Osteoblast (primary cell): ENCODE data around the gene ABCG1. TPM values are rescaled to one million over a fixed set of nuclear protein-coding genes. Genes with fewer than 3 reads are reported as not detected.

Source experiments
- DNase-seq: peaks from one replicate; pipeline ENCODE4 v3.0.0; 2011; ENCODE audit warnings: low spot score, mixed read lengths; ENCODE audit not compliant: insufficient read length; ENCODE audit errors: missing footprints
- H2AFZ ChIP-seq: 2 replicates; pipeline ENCODE4 v1.6.0; 2011; ENCODE audit warnings: mild to moderate bottlenecking, low read length
- H3K27ac ChIP-seq: 2 replicates; pipeline ENCODE4 v1.5.1; 2011; ENCODE audit warnings: mild to moderate bottlenecking, low read depth, low read length, moderate library complexity
- H3K27me3 ChIP-seq: 2 replicates; pipeline ENCODE4 v1.6.0; 2012; ENCODE audit warnings: mild to moderate bottlenecking, control low read depth, inconsistent platforms, low read length, moderate library complexity; ENCODE audit not compliant: insufficient read depth
- H3K36me3 ChIP-seq: 2 replicates; pipeline ENCODE4 v1.5.1; 2011; ENCODE audit warnings: mild to moderate bottlenecking, low read length, control low read depth, moderate library complexity; ENCODE audit not compliant: insufficient read depth
- H3K4me1 ChIP-seq: 2 replicates; pipeline ENCODE4 v1.5.1; 2011; ENCODE audit warnings: mild to moderate bottlenecking, low read length, control low read depth, moderate library complexity; ENCODE audit not compliant: insufficient read depth
- H3K4me2 ChIP-seq: 2 replicates; pipeline ENCODE4 v1.6.0; 2011; ENCODE audit warnings: mild to moderate bottlenecking, low read length; ENCODE audit not compliant: insufficient read depth
- H3K4me3 ChIP-seq: fragments of 200-600 bp; sonication (generic); 3 replicates; pipeline ENCODE4 v1.5.1; 2012; ENCODE audit warnings: mild to moderate bottlenecking, low read length, inconsistent platforms; ENCODE audit not compliant: insufficient read depth
- H3K79me2 ChIP-seq: 2 replicates; pipeline ENCODE4 v1.6.0; 2012; ENCODE audit warnings: mild to moderate bottlenecking, low read length, control low read depth, inconsistent platforms; ENCODE audit not compliant: insufficient read depth
- H3K9me3 ChIP-seq: 2 replicates; pipeline ENCODE4 v1.5.1; 2011; ENCODE audit warnings: low read depth, low read length, control low read depth
- H4K20me1 ChIP-seq: 2 replicates; pipeline ENCODE4 v1.6.0; 2012; ENCODE audit warnings: mild to moderate bottlenecking, low read length, control low read depth; ENCODE audit not compliant: insufficient read depth
- total RNA-seq: library from RNA; depleted of rRNA; stranded (reverse); fragments of >200 nt; gene quantifications from 2 replicates; pipeline ENCODE4 v1.2.3, GENCODE V29; 2012
- TF ChIP-seq, protein P1 (sequence below): IDR thresholded peaks from 2 replicates; pipeline ENCODE4 v1.5.1; 2011; ENCODE audit warnings: mild to moderate bottlenecking, low read depth, low read length, moderate library complexity; ENCODE audit errors: extremely low read depth

ABCG1 gene
- total RNA-seq, 1 donor: 0.72 TPM

DNA sequence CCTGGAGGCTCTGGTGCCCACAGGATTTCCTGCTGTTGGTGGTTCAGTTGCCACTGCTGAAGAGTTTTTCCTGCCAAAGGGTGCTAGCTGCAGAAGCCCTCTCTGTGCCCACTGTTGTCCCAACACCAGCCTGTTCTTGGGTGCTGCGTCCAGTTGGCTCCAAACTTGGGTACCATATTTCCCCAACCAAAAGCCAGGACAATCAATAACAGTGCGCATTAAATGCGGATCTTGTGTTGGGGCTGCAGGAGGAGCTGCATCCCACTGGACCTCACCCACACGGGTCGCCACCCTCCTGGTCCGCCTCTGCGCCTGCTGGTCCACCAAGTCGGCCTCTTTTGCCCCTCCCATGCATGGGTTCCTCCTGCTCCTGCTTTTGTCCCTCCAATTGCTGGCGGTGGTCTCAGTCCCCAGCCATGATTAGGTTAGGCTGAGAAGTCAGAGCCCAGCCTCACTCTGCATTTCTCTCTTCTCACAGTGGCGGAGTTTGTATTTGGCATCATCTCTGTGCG, 9.8 kb downstream of the ABCG1 start:
- Histone ChIP-seq H3K9me3 (no peaks in the 10 kb centered on the region), H3K4me1 (no peaks in the 10 kb centered on the region), H2AFZ (no peak overlapping the region), H3K27me3 (peaks cover 19% of the 10 kb centered on the region), H3K4me3 (no peak overlapping the region), H3K36me3 (no peaks in the 10 kb centered on the region), H4K20me1 (no peaks in the 10 kb centered on the region), H3K79me2 (no peaks in the 10 kb centered on the region), H3K4me2 (no peak overlapping the region), H3K27ac (no peak overlapping the region)
- peak; percentile 58 for DNase-seq
- TF ChIP-seq, protein P1, sequence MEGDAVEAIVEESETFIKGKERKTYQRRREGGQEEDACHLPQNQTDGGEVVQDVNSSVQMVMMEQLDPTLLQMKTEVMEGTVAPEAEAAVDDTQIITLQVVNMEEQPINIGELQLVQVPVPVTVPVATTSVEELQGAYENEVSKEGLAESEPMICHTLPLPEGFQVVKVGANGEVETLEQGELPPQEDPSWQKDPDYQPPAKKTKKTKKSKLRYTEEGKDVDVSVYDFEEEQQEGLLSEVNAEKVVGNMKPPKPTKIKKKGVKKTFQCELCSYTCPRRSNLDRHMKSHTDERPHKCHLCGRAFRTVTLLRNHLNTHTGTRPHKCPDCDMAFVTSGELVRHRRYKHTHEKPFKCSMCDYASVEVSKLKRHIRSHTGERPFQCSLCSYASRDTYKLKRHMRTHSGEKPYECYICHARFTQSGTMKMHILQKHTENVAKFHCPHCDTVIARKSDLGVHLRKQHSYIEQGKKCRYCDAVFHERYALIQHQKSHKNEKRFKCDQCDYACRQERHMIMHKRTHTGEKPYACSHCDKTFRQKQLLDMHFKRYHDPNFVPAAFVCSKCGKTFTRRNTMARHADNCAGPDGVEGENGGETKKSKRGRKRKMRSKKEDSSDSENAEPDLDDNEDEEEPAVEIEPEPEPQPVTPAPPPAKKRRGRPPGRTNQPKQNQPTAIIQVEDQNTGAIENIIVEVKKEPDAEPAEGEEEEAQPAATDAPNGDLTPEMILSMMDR: no peak

DNA sequence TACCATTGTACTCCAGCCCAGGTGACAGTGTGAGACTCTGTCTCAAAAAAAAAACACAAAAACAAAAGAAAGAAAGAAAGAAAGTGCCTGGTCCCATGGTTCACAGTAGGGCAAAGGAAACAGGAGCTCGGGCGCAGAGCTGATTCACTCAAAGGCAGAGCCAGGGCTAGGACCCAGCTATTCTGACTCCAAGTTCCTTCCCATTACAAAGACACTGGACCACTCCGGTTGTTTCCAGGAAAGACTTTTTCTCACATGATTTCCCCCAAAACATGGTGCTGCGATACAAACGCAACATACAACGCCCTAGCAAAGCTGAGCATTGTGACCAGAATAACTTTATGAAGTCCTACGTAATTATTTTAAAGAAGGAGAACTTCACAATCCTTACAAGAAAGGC, 10.7 kb downstream of the ABCG1 start:
- H2AFZ ChIP-seq: no peak overlapping the region
- H3K4me2 ChIP-seq: no peak overlapping the region
- H3K79me2 ChIP-seq: no peaks in the 10 kb centered on the region
- H3K27me3 ChIP-seq: peaks cover 28% of the 10 kb centered on the region
- no peaks in the 10 kb centered on the region for H4K20me1 ChIP-seq
- H3K4me3 ChIP-seq: no peak overlapping the region
- no peak overlapping the region for H3K27ac ChIP-seq
- no peaks in the 10 kb centered on the region for H3K9me3 ChIP-seq
- H3K4me1 ChIP-seq: no peaks in the 10 kb centered on the region
- TF ChIP-seq, protein P1: no peak
- DNase-seq: no peak
- H3K36me3 ChIP-seq: no peaks in the 10 kb centered on the region

DNA sequence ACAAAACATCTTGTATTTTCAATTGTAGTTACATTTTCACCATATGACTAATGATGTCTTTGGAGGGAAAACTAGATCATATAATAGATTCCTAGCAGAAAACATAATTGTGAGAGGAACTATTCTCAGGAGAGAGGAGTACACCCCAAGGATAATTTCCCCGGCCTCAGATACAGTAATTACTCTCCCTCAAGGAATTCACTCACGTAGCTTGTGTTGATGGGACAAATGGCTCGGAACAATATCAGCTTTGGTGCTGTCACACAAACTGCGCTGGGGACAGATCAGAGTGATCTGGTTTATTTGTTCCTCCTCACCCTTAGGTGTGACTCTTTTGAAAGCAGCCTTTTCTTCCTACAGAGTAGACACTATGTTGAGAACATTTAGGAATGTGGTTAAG, 11.2 kb downstream of the ABCG1 start:
- H4K20me1 ChIP-seq: no peaks in the 10 kb centered on the region
- TF ChIP-seq, protein P1: no peak
- H3K4me3 ChIP-seq: no peak overlapping the region
- no peaks in the 10 kb centered on the region for H3K36me3 ChIP-seq
- H2AFZ ChIP-seq: no peak overlapping the region
- no peaks in the 10 kb centered on the region for H3K9me3 ChIP-seq
- H3K27me3 ChIP-seq: peaks cover 32% of the 10 kb centered on the region
- no peak overlapping the region for H3K27ac ChIP-seq
- no peaks in the 10 kb centered on the region for H3K79me2 ChIP-seq
- H3K4me1 ChIP-seq: no peaks in the 10 kb centered on the region
- no peak overlapping the region for H3K4me2 ChIP-seq
- peak; percentile 49 for DNase-seq

DNA sequence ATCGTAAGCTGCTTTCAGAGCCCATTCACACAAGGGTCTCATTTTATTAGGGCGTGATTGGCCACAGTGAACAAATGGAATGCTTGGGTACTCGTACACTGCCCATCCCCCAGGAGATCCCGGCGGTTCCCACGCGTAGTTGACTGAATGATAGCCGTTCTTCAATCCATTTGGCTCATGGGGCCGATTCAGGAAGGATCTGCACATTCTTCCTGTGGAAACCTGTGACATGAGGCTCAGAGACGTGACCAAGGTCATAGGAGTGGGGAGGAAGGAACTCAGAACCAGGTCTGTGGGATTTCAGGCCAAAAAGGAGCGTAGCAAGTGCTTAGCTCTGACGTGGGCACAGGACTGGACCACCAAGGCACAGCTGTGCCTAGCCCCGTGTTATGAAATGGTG, 11.7 kb downstream of the ABCG1 start:
- H4K20me1 ChIP-seq: no peaks in the 10 kb centered on the region
- H3K27me3 ChIP-seq: peaks cover 34% of the 10 kb centered on the region
- H3K79me2 ChIP-seq: no peaks in the 10 kb centered on the region
- H3K27ac ChIP-seq: no peak overlapping the region
- no peak overlapping the region for H3K4me2 ChIP-seq
- no peak overlapping the region for H3K4me3 ChIP-seq
- peak; percentile 64 for DNase-seq
- no peaks in the 10 kb centered on the region for H3K9me3 ChIP-seq
- no peaks in the 10 kb centered on the region for H3K4me1 ChIP-seq
- TF ChIP-seq, protein P1: no peak
- H3K36me3 ChIP-seq: no peaks in the 10 kb centered on the region
- H2AFZ ChIP-seq: no peak overlapping the region
